Gastrocnemius medialis (tissue), 4 donors: Measurements from ENCODE around the gene MEGF6.

Experiments used
- POLR2A ChIP-seq, 2 donors: fragments of 450-650 bp; IDR thresholded peaks; one replicate each; pipeline ENCODE4 v1.6.1; 2017; ENCODE audit warnings: antibody characterized with exemption in 2 of 2, mild to moderate bottlenecking in 2 of 2, moderate library complexity in 2 of 2
- TF ChIP-seq, protein P1 (sequence below), 5 experiments: fragments of 450-650 bp in 3 of 5; fragments of 200-600 bp in 2 of 5; sonication (generic) in 2 of 5; IDR thresholded peaks in 4 of 5; conservative IDR thresholded peaks in 1 of 5; 1 replicate in 4 of 5; 2 replicates in 1 of 5; pipeline ENCODE4 v1.5.1; 2016 to 2019; ENCODE audit warnings: antibody characterized with exemption in 5 of 5, mild to moderate bottlenecking in 3 of 5, moderate library complexity in 3 of 5

DNA sequence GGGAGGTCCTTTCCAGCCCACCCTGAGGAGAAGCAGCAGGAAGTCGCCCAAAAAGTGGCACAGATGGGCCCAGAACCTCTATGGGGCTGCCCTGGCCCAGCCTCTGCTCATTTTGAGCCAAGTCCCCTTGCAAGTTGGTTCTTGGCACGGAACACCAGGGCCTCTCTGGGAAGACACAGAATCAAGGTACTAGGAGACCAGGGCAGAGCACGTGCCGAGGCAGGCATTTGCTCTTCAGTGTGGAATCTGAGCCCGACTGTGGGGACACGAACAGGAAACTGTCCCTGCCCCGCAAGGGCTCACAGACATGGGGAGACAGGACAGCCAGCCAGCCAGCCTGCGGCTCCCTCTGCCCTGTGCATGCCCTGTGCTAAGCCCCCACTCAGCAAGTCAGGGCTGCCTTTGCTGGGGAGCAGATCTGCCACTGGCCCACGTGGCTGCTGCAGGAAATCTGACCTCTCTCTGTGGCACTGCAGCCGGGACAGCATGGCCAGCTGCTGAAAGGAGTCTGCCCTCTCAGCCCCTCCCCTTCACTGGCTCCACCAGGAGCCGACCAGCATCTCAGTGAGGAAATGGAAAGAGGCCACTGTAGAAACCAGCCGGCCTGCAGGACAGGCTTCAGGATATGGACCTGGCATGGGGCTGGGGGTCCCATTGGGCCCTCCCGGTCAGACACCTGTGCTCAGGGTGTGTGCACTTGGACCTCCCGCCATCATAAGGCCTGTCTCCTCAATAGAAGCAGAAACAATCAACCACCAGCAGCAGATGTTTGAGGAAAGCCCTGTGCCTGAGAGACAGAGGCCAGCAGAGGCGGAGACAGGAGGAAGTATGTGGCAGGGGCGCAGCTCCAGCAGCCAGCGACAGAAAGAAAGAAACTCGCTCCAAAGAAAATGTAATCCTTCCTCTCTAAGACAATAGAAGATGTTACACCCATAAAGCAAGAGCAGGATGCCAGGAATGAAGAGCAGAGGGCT, 153.1 kb downstream of the MEGF6 start:
- no peak for TF ChIP-seq POLR2A (IDR thresholded peaks at IDR 0.05)
- TF ChIP-seq, protein P1, sequence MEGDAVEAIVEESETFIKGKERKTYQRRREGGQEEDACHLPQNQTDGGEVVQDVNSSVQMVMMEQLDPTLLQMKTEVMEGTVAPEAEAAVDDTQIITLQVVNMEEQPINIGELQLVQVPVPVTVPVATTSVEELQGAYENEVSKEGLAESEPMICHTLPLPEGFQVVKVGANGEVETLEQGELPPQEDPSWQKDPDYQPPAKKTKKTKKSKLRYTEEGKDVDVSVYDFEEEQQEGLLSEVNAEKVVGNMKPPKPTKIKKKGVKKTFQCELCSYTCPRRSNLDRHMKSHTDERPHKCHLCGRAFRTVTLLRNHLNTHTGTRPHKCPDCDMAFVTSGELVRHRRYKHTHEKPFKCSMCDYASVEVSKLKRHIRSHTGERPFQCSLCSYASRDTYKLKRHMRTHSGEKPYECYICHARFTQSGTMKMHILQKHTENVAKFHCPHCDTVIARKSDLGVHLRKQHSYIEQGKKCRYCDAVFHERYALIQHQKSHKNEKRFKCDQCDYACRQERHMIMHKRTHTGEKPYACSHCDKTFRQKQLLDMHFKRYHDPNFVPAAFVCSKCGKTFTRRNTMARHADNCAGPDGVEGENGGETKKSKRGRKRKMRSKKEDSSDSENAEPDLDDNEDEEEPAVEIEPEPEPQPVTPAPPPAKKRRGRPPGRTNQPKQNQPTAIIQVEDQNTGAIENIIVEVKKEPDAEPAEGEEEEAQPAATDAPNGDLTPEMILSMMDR (IDR thresholded peaks at IDR 0.05 in 4 of 5, conservative IDR thresholded peaks at IDR 0.05 in 1 of 5), result no peak
